A549 (cell line): Measurements from ENCODE around the gene TMEM44. TPM values are rescaled to one million over a fixed set of nuclear protein-coding genes. Genes with fewer than 3 reads are reported as not detected.
A peak's percentile ranks its signal among the peaks of the same experiment; 100 is the strongest.

Experiments used
- ATAC-seq, 2 experiments: fragments of 200-7000 bp in 1 of 2; fragments of >200 bp in 1 of 2; cut with Nextera tagmentation in 1 of 2; cut with Tn5 transposase in 1 of 2; 3 replicates each; pipeline versions ENCODE4 v1.8.0 to v1.9.1; 2018 to 2020; ENCODE audit warnings: mild to moderate bottlenecking in 1 of 2, moderate library complexity in 1 of 2
- CTCF ChIA-PET: fragments of 300-600 bp; sonication (Branson Sonifier 250); formaldehyde crosslinking; extraction: SDS; loops from one replicate; lab custom pipeline; 2021; ENCODE audit warnings: antibody characterized with exemption, inconsistent platforms; lab: Yijun Ruan, JAX
- POLR2A ChIA-PET: fragments of 350-600 bp; formaldehyde crosslinking; extraction: SDS; loops from one replicate; lab custom pipeline; 2021; ENCODE audit warnings: antibody characterized with exemption, inconsistent platforms; lab: Yijun Ruan, JAX
- DNase-seq, 2 experiments: peaks; one replicate each; pipeline versions ENCODE4 v3.0.0 to v3.0.0-alpha.2; 2011 to 2016; ENCODE audit warnings: low read depth in 1 of 2, low spot score in 1 of 2
- FAIRE-seq: peaks from 2 replicates; lab custom pipeline; 2011; peaks lifted over from hg19 to GRCh38; lab: Jason Lieb, UNC
- H3K27ac ChIP-seq, 2 experiments: fragments of >200 bp; sonication (Bioruptor Twin); formaldehyde crosslinking; 3 replicates each; pipeline ENCODE4 v1.5.1; 2016 to 2017
- H3K4me1 ChIP-seq: fragments of >200 bp; sonication (Bioruptor Twin); formaldehyde crosslinking; 3 replicates; pipeline ENCODE4 v1.6.1; 2016
- H3K4me2 ChIP-seq: fragments of >200 bp; sonication (Bioruptor Twin); formaldehyde crosslinking; 3 replicates; pipeline ENCODE4 v1.6.1; 2016
- H3K4me3 ChIP-seq: fragments of >200 bp; sonication (Bioruptor Twin); formaldehyde crosslinking; 3 replicates; pipeline ENCODE4 v1.5.1; 2016
- H3K9me3 ChIP-seq: fragments of >200 bp; sonication (Bioruptor Twin); formaldehyde crosslinking; 3 replicates; pipeline ENCODE4 v1.6.1; 2016
- ATOH8 ChIP-seq: fragments of 250-450 bp; sonication (Bioruptor Pico); IDR thresholded peaks from 2 replicates; pipeline ENCODE4 v1.5.0; 2020; ENCODE audit warnings: low read depth, mild to moderate bottlenecking, moderate library complexity
- CTCF ChIP-seq: fragments of >200 bp; sonication (Bioruptor Twin); formaldehyde crosslinking; IDR thresholded peaks from 3 replicates; pipeline ENCODE4 v1.5.1; 2016
- EHF ChIP-seq: fragments of 250-450 bp; sonication (Bioruptor Pico); IDR thresholded peaks from 2 replicates; pipeline ENCODE4 v1.5.0; 2020; ENCODE audit warnings: mild to moderate bottlenecking
- ELK1 ChIP-seq: fragments of 150-350 bp; IDR thresholded peaks from 2 replicates; pipeline ENCODE4 v1.6.1; 2014; ENCODE audit warnings: low read depth, mild to moderate bottlenecking, low read length
- ESRRA ChIP-seq: fragments of 150-350 bp; IDR thresholded peaks from 2 replicates; pipeline ENCODE4 v1.6.1; 2014; ENCODE audit warnings: mild to moderate bottlenecking, low read length, borderline replicate concordance
- FOSL2 ChIP-seq, 2 experiments: fragments of 450-650 bp in 1 of 2; fragments of >200 bp in 1 of 2; sonication (Bioruptor Twin) in 1 of 2; formaldehyde crosslinking; IDR thresholded peaks; 2 replicates each; pipeline versions ENCODE4 v1.5.0 to v1.6.1; 2016 to 2020; ENCODE audit warnings: mild to moderate bottlenecking in 1 of 2, moderate library complexity in 1 of 2
- HDAC2 ChIP-seq: fragments of 200-600 bp; sonication (generic); IDR thresholded peaks from 2 replicates; pipeline ENCODE4 v1.6.1; 2016
- HOXB13 ChIP-seq: fragments of 250-450 bp; sonication (Bioruptor Pico); IDR thresholded peaks from 2 replicates; pipeline ENCODE4 v1.5.0; 2020; ENCODE audit warnings: low read depth, mild to moderate bottlenecking, moderate library complexity
- MYC ChIP-seq: IDR thresholded peaks from 2 replicates; pipeline ENCODE4 v1.6.1; 2012; ENCODE audit warnings: mild to moderate bottlenecking, inconsistent platforms, low read length, improper control_type of control experiment, borderline replicate concordance
- NPAS2 ChIP-seq: fragments of 250-450 bp; sonication (Bioruptor Pico); IDR thresholded peaks from 2 replicates; pipeline ENCODE4 v1.8.0; 2022; ENCODE audit warnings: mild to moderate bottlenecking, moderate library complexity, borderline replicate concordance
- RAD21 ChIP-seq, 2 experiments: fragments of >200 bp in 1 of 2; sonication (Bioruptor Twin) in 1 of 2; formaldehyde crosslinking in 1 of 2; IDR thresholded peaks in 1 of 2; conservative IDR thresholded peaks in 1 of 2; 2 replicates in 1 of 2; 3 replicates in 1 of 2; pipeline ENCODE4 v1.6.1; 2012 to 2018; ENCODE audit warnings: inconsistent platforms in 1 of 2
- RARB ChIP-seq: fragments of 250-450 bp; sonication (Bioruptor Pico); IDR thresholded peaks from 2 replicates; pipeline ENCODE4 v1.8.0; 2021; ENCODE audit warnings: mild to moderate bottlenecking, moderate library complexity
- REST ChIP-seq: fragments of 200-600 bp; sonication (generic); IDR thresholded peaks from 2 replicates; pipeline ENCODE4 v1.6.1; 2016; ENCODE audit warnings: antibody characterized with exemption, mild to moderate bottlenecking, moderate library complexity
- RNF2 ChIP-seq: fragments of 200-600 bp; sonication (generic); IDR thresholded peaks from 2 replicates; pipeline ENCODE4 v1.6.1; 2016; ENCODE audit warnings: low read depth, mild to moderate bottlenecking, antibody characterized with exemption, moderate library complexity, borderline replicate concordance
- TFCP2L1 ChIP-seq: fragments of 250-450 bp; sonication (Bioruptor Pico); IDR thresholded peaks from 2 replicates; pipeline ENCODE4 v1.5.0; 2021; ENCODE audit warnings: mild to moderate bottlenecking
- ZFP36 ChIP-seq: fragments of 450-650 bp; IDR thresholded peaks from 2 replicates; pipeline ENCODE4 v1.6.1; 2014; ENCODE audit warnings: borderline replicate concordance; ENCODE audit not compliant: partially characterized antibody
- WGBS: methylation state at CpG from one replicate; pipeline ENCODE4 v1.1.6; 2017; ENCODE audit errors: missing lambda C conversion rate; 5-methylcytosine and 5-hydroxymethylcytosine counted together
- polyA plus RNA-seq, 4 experiments: library from polyadenylated mRNA; depleted of rRNA in 3 of 4; stranded (reverse); fragments of >200 nt; fragmentation: RNase III in 1 of 4; extraction: RNeasy Plus Mini Kit Qiagen cat#74134 plus additional on column Dnase treatment in 1 of 4; gene quantifications; 2 replicates in 3 of 4; 3 replicates in 1 of 4; pipeline ENCODE4 v1.2.3, GENCODE V29; 2011 to 2017
- TF ChIP-seq, protein P1 (sequence below): fragments of >200 bp; sonication (Bioruptor Twin); formaldehyde crosslinking; IDR thresholded peaks from 3 replicates; pipeline ENCODE4 v1.6.1; 2016
- TF ChIP-seq, protein P2 (sequence below): fragments of 450-650 bp; IDR thresholded peaks from 2 replicates; pipeline ENCODE4 v1.6.1; 2014; ENCODE audit warnings: antibody characterized with exemption

The TMEM44 gene
- polyA plus RNA-seq, 2 of the 4 experiments (the other 2 are of a cell fraction) = 16.0 to 17.0 TPM

- H3K4me2 ChIP-seq = no peak overlapping the region
- FAIRE-seq = no peak
- POLR2A ChIA-PET = no interaction called here
Observed at GRCh38 chr3:194608981-194609380, 24.2 kb downstream of the TMEM44 start.

DNA sequence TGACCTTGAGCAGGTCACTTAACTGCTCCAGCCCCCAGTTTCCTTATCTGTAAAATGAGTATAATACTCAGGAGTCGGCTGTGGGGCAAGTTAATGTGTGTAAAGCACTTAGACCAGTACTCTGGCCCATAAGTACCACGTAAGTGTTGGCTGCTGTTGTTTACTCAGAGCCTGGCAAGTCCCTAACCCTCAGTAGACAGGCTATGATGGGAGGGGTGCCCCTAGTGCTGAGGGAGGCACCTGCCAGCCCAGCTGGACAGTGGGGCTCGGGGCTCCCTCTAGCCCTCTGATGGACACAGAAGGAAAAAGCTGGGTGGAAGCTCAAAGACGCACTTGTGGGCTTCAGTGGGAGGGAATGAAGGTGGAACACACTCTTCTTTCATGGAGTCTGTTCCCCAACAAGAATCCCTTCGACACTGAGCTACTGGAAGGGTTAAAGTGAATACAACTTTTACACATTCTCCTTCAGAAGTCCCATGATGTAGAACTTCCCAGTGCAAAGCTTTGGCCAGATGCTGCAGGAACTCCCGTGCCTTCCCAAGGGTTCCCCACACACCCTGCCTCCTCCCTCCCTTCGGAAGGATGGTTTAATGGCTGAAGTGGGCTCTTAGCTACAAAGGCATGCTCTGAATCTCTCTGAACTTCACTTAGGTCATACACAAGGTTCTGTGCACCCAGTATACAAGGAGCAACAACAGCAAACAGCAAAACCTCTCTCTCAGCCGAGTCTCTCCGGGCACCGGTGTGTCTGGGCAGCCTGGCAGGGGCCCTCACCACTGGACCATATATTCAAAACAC lies 25.4 kb downstream of the TMEM44 start:
- ATAC-seq (peak; percentile 60 to 75), FAIRE-seq (no peak), DNase-seq (no peak)
- Histone ChIP-seq H3K4me1 (no peaks in the 10 kb centered on the region), H3K27ac (no peak overlapping the region), H3K4me2 (no peak overlapping the region), H3K9me3 (no peaks in the 10 kb centered on the region), H3K4me3 (no peak overlapping the region)
- TF ChIP-seq RNF2 = no peak
- no peak for TF ChIP-seq EHF (CRISPR knock-in tag)
- TF ChIP-seq REST = no peak
- TF ChIP-seq CTCF = no peak
- POLR2A ChIA-PET = no interaction called here
- WGBS = 88% methylated on average over 9 of the region's 10 CpGs
- CTCF ChIA-PET = interaction anchor here (0.6 to 1.1 kb wide), 2 partner anchors 8 to 499 kb away, joined by 3 to 4 read pairs; no protein-coding TSS in a partner anchor

More at GRCh38 chr3:194608981-194609380, 24.2 kb downstream of the TMEM44 start:
- no peaks in the 10 kb centered on the region for H3K9me3 ChIP-seq
- no peaks in the 10 kb centered on the region for H3K4me1 ChIP-seq
- no peak for DNase-seq
- CTCF ChIA-PET = interaction anchor here (0.6 to 1.5 kb wide), 2 partner anchors 13 to 25 kb away, joined by 3 to 5 read pairs; partner anchors contain the start of gene TMEM44
- no peak for TF ChIP-seq RAD21 (conservative IDR thresholded peaks at IDR 0.05 in 1 of 2, IDR thresholded peaks at IDR 0.05 in 1 of 2)
- TF ChIP-seq CTCF = no peak
- TF ChIP-seq, protein P1, sequence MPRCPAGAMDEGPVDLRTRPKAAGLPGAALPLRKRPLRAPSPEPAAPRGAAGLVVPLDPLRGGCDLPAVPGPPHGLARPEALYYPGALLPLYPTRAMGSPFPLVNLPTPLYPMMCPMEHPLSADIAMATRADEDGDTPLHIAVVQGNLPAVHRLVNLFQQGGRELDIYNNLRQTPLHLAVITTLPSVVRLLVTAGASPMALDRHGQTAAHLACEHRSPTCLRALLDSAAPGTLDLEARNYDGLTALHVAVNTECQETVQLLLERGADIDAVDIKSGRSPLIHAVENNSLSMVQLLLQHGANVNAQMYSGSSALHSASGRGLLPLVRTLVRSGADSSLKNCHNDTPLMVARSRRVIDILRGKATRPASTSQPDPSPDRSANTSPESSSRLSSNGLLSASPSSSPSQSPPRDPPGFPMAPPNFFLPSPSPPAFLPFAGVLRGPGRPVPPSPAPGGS = no peak
- TF ChIP-seq ATOH8 (CRISPR knock-in tag) = no peak
- no peak for TF ChIP-seq TFCP2L1
- no peak for TF ChIP-seq ESRRA
- no peak for TF ChIP-seq NPAS2
- TF ChIP-seq RARB = no peak
- TF ChIP-seq HDAC2 = no peak
- TF ChIP-seq ZFP36 = no peak
- TF ChIP-seq MYC = no peak
- no peak for TF ChIP-seq FOSL2 (IDR thresholded peaks at IDR 0.05)
- TF ChIP-seq FOSL2 (CRISPR knock-in tag; IDR thresholded peaks at IDR 0.05) = no peak
- no peak for TF ChIP-seq ELK1
- TF ChIP-seq, protein P2, sequence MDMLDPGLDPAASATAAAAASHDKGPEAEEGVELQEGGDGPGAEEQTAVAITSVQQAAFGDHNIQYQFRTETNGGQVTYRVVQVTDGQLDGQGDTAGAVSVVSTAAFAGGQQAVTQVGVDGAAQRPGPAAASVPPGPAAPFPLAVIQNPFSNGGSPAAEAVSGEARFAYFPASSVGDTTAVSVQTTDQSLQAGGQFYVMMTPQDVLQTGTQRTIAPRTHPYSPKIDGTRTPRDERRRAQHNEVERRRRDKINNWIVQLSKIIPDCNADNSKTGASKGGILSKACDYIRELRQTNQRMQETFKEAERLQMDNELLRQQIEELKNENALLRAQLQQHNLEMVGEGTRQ = no peak
- TF ChIP-seq HOXB13 = no peak
- H3K27ac ChIP-seq = no peak overlapping the region
- H3K4me3 ChIP-seq = no peak overlapping the region
- 92% methylated on average over 9 of the region's 9 CpGs for WGBS
- peak in 1 of 2 experiments; percentile 32; a peak in 3 of 6 replicates for ATAC-seq
